HepG2 (cell line): ENCODE measurements around the gene SIK3. TPM values are rescaled to one million over a fixed set of nuclear protein-coding genes. Genes with fewer than 3 reads are reported as not detected.

Experiments
- ARHGAP35 ChIP-seq: sonication (generic); formaldehyde crosslinking; IDR thresholded peaks from 2 replicates; pipeline ENCODE4 v1.9.0; 2022; ENCODE audit warnings: mild to moderate bottlenecking, inconsistent platforms, moderate library complexity, missing genetic modification reagents, borderline replicate concordance
- ARNT ChIP-seq: fragments of 450-650 bp; IDR thresholded peaks from 2 replicates; pipeline ENCODE4 v1.6.1; 2017
- CREBL2 ChIP-seq: sonication (generic); formaldehyde crosslinking; IDR thresholded peaks from 2 replicates; pipeline ENCODE4 v1.8.1; 2023; ENCODE audit warnings: missing genetic modification reagents, mild to moderate bottlenecking, borderline replicate concordance
- DR1 ChIP-seq: sonication (generic); formaldehyde crosslinking; IDR thresholded peaks from 2 replicates; pipeline ENCODE4 v1.8.0; 2021; ENCODE audit warnings: mild to moderate bottlenecking, missing genetic modification reagents, inconsistent platforms
- EHMT2 ChIP-seq: fragments of 200-600 bp; sonication (generic); IDR thresholded peaks from 2 replicates; pipeline ENCODE4 v1.7.0; 2017; ENCODE audit warnings: antibody characterized with exemption, low read depth, low read length, borderline replicate concordance
- ELF3 ChIP-seq: IDR thresholded peaks from 2 replicates; pipeline ENCODE4 v1.6.1; 2016; ENCODE audit warnings: missing genetic modification reagents, missing compliant biosample characterization
- ELF4 ChIP-seq: sonication (generic); formaldehyde crosslinking; IDR thresholded peaks from 2 replicates; pipeline ENCODE4 v1.5.0; 2020; ENCODE audit warnings: missing genetic modification reagents, mild to moderate bottlenecking, moderate library complexity, borderline replicate concordance
- ETV5 ChIP-seq: IDR thresholded peaks from 2 replicates; pipeline ENCODE4 v1.6.1; 2018; ENCODE audit warnings: missing biosample characterization, missing genetic modification reagents, inconsistent platforms, borderline replicate concordance
- FOXJ3 ChIP-seq: sonication (generic); formaldehyde crosslinking; IDR thresholded peaks from 2 replicates; pipeline ENCODE4 v1.4.0; 2020; ENCODE audit warnings: missing genetic modification reagents, mild to moderate bottlenecking, borderline replicate concordance
- GABPB1 ChIP-seq: IDR thresholded peaks from 2 replicates; pipeline ENCODE4 v1.6.1; 2016; ENCODE audit warnings: mild to moderate bottlenecking, missing genetic modification reagents, moderate library complexity, missing compliant biosample characterization
- GATAD2A ChIP-seq: IDR thresholded peaks from 2 replicates; pipeline ENCODE4 v1.6.1; 2016
- HDAC2 ChIP-seq: sonication (generic); formaldehyde crosslinking; IDR thresholded peaks from 2 replicates; pipeline ENCODE4 v1.4.0; 2020; ENCODE audit warnings: missing genetic modification reagents
- HHEX ChIP-seq: IDR thresholded peaks from 2 replicates; pipeline ENCODE4 v1.6.1; 2016; ENCODE audit warnings: control low read depth
- IRF1 ChIP-seq: sonication (generic); formaldehyde crosslinking; IDR thresholded peaks from 2 replicates; pipeline ENCODE4 v1.4.0; 2020; ENCODE audit warnings: low read depth, mild to moderate bottlenecking, missing genetic modification reagents
- IRX3 ChIP-seq: sonication (generic); formaldehyde crosslinking; IDR thresholded peaks from 2 replicates; pipeline ENCODE4 v1.8.1; 2023; ENCODE audit warnings: mild to moderate bottlenecking, low read depth, missing genetic modification reagents, borderline replicate concordance
- MLX ChIP-seq: IDR thresholded peaks from 2 replicates; pipeline ENCODE4 v1.6.1; 2016
- NBN ChIP-seq: fragments of 450-650 bp; conservative IDR thresholded peaks from 2 replicates; pipeline ENCODE4 v1.6.1; 2017
- PITX1 ChIP-seq: sonication (generic); formaldehyde crosslinking; IDR thresholded peaks from 2 replicates; pipeline ENCODE4 v1.5.1; 2020; ENCODE audit warnings: mild to moderate bottlenecking, missing genetic modification reagents
- POGK ChIP-seq: sonication (generic); formaldehyde crosslinking; conservative IDR thresholded peaks from 2 replicates; pipeline ENCODE4 v1.8.0; 2022; ENCODE audit warnings: mild to moderate bottlenecking, moderate library complexity, missing genetic modification reagents
- SIN3B ChIP-seq: fragments of 150-350 bp; IDR thresholded peaks from 2 replicates; pipeline ENCODE4 v1.6.1; 2014; ENCODE audit warnings: low read length
- SOX13 ChIP-seq, 3 experiments: fragments of 450-650 bp in 1 of 3; sonication (generic) in 1 of 3; formaldehyde crosslinking in 1 of 3; IDR thresholded peaks in 2 of 3; conservative IDR thresholded peaks in 1 of 3; 2 replicates each; pipeline versions ENCODE4 v1.5.0 to v1.6.1; 2016 to 2020; ENCODE audit warnings: antibody characterized with exemption in 1 of 3, mild to moderate bottlenecking in 1 of 3, missing compliant biosample characterization in 1 of 3, missing genetic modification reagents in 1 of 3, moderate library complexity in 1 of 3
- TAF15 ChIP-seq: fragments of 200-400 bp; formaldehyde crosslinking; IDR thresholded peaks from one replicate; pipeline ENCODE4 v1.6.1; 2018; ENCODE audit warnings: mild to moderate bottlenecking, low read depth, low read length; ENCODE audit not compliant: poor library complexity, severe bottlenecking
- TGIF2 ChIP-seq: IDR thresholded peaks from 2 replicates; pipeline ENCODE4 v1.6.1; 2016; ENCODE audit warnings: control low read depth, missing compliant biosample characterization
- ZFAT ChIP-seq: sonication (generic); formaldehyde crosslinking; conservative IDR thresholded peaks from 2 replicates; pipeline ENCODE4 v1.8.1; 2023; ENCODE audit warnings: missing genetic modification reagents, inconsistent platforms
- ZNF282 ChIP-seq: fragments of 450-650 bp; IDR thresholded peaks from 2 replicates; pipeline ENCODE4 v1.6.1; 2018; ENCODE audit not compliant: partially characterized antibody
- ZNF430 ChIP-seq: sonication (generic); formaldehyde crosslinking; IDR thresholded peaks from 2 replicates; pipeline ENCODE4 v1.9.0; 2021; ENCODE audit warnings: mild to moderate bottlenecking, missing genetic modification reagents
- ZNF607 ChIP-seq: sonication (generic); formaldehyde crosslinking; IDR thresholded peaks from 2 replicates; pipeline ENCODE4 v1.5.1; 2020; ENCODE audit warnings: missing genetic modification reagents, mild to moderate bottlenecking, borderline replicate concordance
- ZNF773 ChIP-seq: sonication (generic); formaldehyde crosslinking; IDR thresholded peaks from 2 replicates; pipeline ENCODE4 v1.4.0; 2020; ENCODE audit warnings: missing genetic modification reagents, borderline replicate concordance
- ZSCAN29 ChIP-seq: sonication (generic); formaldehyde crosslinking; conservative IDR thresholded peaks from 2 replicates; pipeline ENCODE4 v1.4.0; 2020; ENCODE audit warnings: mild to moderate bottlenecking, missing genetic modification reagents
- polyA plus RNA-seq, 8 experiments: library from polyadenylated mRNA; depleted of rRNA in 3 of 8; stranded (reverse) in 7 of 8; unstranded in 1 of 8; fragments of >200 nt; fragmentation: Illumina TruSeq in 4 of 8; extraction: Trizol in 4 of 8; gene quantifications; 2 replicates each; pipeline versions ENCODE4 v1.2.1 to v1.2.3, GENCODE V29; 2011 to 2016; ENCODE audit warnings: low read depth in 4 of 8, missing spikeins in 1 of 8, mixed read lengths in 1 of 8; ENCODE audit not compliant: insufficient read depth in 1 of 8
- total RNA-seq, 5 experiments: library from RNA; depleted of rRNA; stranded (reverse); fragments of >200 nt; fragmentation: Illumina TruSeq; extraction: Trizol; gene quantifications; 2 replicates each; pipeline ENCODE4 v1.2.3, GENCODE V29; 2016; ENCODE audit warnings: low read depth in 1 of 5

The SIK3 gene
- total and polyA plus RNA-seq, 2 of the 13 experiments (the other 11 are each of a cell fraction or from before 2014, with no cell fraction given), result 5.7 to 9.8 TPM

GRCh38 chr11:116826751-116827431, 271.3 kb downstream of the SIK3 start (continued):
- peak; percentile 95 for TF ChIP-seq ZNF430 (CRISPR knock-in tag)
- no peak for TF ChIP-seq TGIF2 (CRISPR knock-in tag)
- no peak; the same call in 1 of the 2 replicates for TF ChIP-seq ZNF607 (CRISPR knock-in tag)
- peak; percentile 62; the same call in 1 of the 2 replicates for TF ChIP-seq POGK (CRISPR knock-in tag)
- TF ChIP-seq HHEX (CRISPR knock-in tag), result peak; percentile 47; the same call in 1 of the 2 replicates
- TF ChIP-seq ZSCAN29 (CRISPR knock-in tag), result peak; percentile 77
- no peak for TF ChIP-seq IRF1 (CRISPR knock-in tag)
- TF ChIP-seq ZNF773 (CRISPR knock-in tag), result no peak
- TF ChIP-seq SIN3B, result no peak
- no peak; the same call in 1 of the 2 replicates for TF ChIP-seq SOX13 (IDR thresholded peaks at IDR 0.05)
- peak in 1 of 2 experiments; percentile 86; a peak in 2 of 4 replicates for TF ChIP-seq SOX13 (CRISPR knock-in tag; conservative IDR thresholded peaks at IDR 0.05 in 1 of 2, IDR thresholded peaks at IDR 0.05 in 1 of 2)
- TF ChIP-seq CREBL2, result no peak
- peak; percentile 95 for TF ChIP-seq PITX1 (CRISPR knock-in tag)
- peak; percentile 94 for TF ChIP-seq GATAD2A (CRISPR knock-in tag)
- TF ChIP-seq ARHGAP35 (CRISPR knock-in tag), result no peak
- TF ChIP-seq DR1 (CRISPR knock-in tag), result peak; percentile 55; the same call in 1 of the 2 replicates
- no peak for TF ChIP-seq TAF15
- no peak for TF ChIP-seq ARNT
- TF ChIP-seq GABPB1, result peak; percentile 80
- peak; percentile 99 for TF ChIP-seq MLX (CRISPR knock-in tag)
- no peak for TF ChIP-seq ELF4
- TF ChIP-seq ETV5, result peak; percentile 91; the same call in 1 of the 2 replicates
- no peak for TF ChIP-seq EHMT2
- no peak for TF ChIP-seq NBN
- peak; percentile 97 for TF ChIP-seq HDAC2
- 0 out of 2 replicates have a peak, but pooled peaks have one; percentile 49 for TF ChIP-seq IRX3 (CRISPR knock-in tag)
- TF ChIP-seq ZNF282, result no peak
- no peak for TF ChIP-seq ZFAT (CRISPR knock-in tag)
- peak; percentile 85 for TF ChIP-seq FOXJ3 (CRISPR knock-in tag)
- peak; percentile 94 for TF ChIP-seq ELF3 (CRISPR knock-in tag)
